Measurements from ENCODE around the gene HOXC12.

DNA sequence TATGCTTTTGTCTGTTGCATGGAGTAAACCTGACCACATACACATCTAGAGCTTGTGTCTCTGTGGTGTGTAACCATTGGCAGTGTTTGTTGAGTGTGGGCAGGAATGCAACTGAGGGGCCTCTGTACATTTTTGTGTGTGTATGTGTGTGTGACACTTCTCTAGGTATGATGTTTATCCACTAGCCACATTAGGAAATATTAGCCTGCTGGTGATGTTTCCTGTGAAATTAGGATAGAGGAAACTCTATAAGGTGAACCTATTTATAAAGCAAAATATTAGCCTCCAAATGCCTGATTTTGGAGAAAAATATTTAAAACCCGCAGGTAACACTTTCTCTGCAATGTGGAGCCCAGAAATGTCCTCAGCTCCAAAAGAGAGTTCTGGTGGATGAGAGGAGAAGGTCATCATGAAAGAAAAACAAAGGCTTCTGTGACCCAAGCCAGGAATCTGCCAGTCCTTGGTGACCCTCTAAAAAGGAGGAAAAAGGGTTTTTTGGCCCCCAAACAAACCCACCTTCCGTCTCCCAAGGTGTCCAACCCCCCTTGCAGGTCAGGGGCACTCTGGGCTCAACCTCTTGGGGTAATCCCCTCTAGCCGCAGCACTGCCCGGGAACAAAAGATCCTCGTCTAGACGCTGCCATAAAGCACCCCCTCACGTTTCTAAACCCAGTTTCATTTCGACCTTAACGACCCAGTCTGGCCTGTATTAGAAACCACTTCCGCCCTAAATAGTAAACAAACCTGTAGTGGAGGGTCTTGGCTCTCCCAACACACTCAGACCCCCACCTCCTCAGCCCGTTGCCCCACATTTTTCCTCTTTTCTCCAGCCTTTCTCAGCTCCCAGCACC is 23.1 kb downstream of the HOXC12 start:
- TF ChIP-seq ZNF175 (tag by site-specific recombination; IDR thresholded peaks at IDR 0.05) (no peak), ZSCAN16 (tag by site-specific recombination; IDR thresholded peaks at IDR 0.05) (no peak), ZNF544 (tag by site-specific recombination; IDR thresholded peaks at IDR 0.05) (no peak), ZBTB7A (tag by site-specific recombination; IDR thresholded peaks at IDR 0.05; ENCODE audit: low read depth) (no peak), ZNF311 (tag by site-specific recombination; IDR thresholded peaks at IDR 0.05; ENCODE audit: borderline replicate concordance) (no peak), YY1 (tag by site-specific recombination; IDR thresholded peaks at IDR 0.05) (no peak)
- TF ChIP-seq, protein P1, sequence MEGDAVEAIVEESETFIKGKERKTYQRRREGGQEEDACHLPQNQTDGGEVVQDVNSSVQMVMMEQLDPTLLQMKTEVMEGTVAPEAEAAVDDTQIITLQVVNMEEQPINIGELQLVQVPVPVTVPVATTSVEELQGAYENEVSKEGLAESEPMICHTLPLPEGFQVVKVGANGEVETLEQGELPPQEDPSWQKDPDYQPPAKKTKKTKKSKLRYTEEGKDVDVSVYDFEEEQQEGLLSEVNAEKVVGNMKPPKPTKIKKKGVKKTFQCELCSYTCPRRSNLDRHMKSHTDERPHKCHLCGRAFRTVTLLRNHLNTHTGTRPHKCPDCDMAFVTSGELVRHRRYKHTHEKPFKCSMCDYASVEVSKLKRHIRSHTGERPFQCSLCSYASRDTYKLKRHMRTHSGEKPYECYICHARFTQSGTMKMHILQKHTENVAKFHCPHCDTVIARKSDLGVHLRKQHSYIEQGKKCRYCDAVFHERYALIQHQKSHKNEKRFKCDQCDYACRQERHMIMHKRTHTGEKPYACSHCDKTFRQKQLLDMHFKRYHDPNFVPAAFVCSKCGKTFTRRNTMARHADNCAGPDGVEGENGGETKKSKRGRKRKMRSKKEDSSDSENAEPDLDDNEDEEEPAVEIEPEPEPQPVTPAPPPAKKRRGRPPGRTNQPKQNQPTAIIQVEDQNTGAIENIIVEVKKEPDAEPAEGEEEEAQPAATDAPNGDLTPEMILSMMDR (tag by site-specific recombination; IDR thresholded peaks at IDR 0.05): no peak

Measured in HEK293 (cell line).